ENCODE data around the gene TYW3.

TYW3 gene, protein sequence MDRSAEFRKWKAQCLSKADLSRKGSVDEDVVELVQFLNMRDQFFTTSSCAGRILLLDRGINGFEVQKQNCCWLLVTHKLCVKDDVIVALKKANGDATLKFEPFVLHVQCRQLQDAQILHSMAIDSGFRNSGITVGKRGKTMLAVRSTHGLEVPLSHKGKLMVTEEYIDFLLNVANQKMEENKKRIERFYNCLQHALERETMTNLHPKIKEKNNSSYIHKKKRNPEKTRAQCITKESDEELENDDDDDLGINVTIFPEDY

DNA sequence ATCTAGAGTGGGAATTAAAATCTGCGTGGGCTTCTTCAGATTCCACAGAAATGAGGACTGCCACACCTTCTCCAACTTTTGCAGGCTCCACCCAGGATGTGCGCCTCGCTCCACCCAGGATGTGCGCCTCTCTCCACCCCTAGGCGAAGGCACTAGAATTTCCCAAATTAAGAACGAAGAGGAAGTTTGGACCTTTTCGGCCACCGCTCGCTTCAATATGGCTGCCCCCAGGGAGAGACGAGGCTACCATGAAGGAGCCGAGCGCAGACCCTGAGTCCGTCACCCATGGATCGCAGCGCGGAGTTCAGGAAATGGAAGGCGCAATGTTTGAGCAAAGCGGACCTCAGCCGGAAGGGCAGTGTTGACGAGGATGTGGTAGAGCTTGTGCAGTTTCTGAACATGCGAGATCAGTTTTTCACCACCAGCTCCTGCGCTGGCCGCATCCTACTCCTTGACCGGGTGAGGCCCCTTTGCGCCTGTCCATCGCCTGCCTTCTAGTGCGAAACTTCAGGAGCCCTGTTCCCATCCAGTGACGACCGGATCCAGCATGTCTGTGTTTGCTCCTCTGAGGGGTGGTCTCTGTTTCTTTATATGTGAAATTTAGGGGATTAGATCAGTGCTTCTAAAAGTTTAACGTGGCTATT is at the start of gene TYW3, which contains the start of gene CRYZ:
Gene TYW3, plus strand, starts transcription at position 193 of the 644 bp plus-strand sequence. Its CDS starts 93 bp downstream, at position 286.
Gene CRYZ, minus strand, starts transcription at position 91 of the 644 bp plus-strand sequence. CDS start 8,229 bp downstream, outside the sequence.
- DNase-seq (ENCODE audit: low read depth): peak; percentile 94

DNA sequence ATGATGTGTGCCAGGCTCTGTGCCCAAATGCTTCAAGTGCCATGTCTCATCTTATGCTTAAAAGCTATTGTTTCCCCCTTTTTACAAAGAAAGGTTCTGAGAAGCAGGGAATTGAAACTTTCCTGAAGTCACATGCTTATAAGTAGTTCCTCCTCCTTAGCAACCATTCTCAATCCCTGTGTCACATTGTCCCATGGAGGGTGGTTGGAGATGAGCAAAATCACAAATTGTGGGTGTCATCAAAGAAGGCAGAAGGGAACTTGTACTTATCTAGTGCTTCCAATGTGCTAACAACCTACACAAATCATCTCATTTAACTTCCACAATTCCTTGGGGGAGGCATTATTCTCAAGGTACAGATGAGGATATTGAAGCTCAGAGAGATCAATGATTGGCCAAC is 49.3 kb upstream of the TYW3 start:
- DNase-seq (ENCODE audit: low read depth): no peak

GRCh38 chr1:74684301-74684700 is 48.7 kb upstream of the TYW3 start:
- DNase-seq (ENCODE audit: low read depth): no peak

GRCh38 chr1:74686928-74687327 is 46.0 kb upstream of the TYW3 start:
- no peak for DNase-seq (ENCODE audit: low read depth)

DNA sequence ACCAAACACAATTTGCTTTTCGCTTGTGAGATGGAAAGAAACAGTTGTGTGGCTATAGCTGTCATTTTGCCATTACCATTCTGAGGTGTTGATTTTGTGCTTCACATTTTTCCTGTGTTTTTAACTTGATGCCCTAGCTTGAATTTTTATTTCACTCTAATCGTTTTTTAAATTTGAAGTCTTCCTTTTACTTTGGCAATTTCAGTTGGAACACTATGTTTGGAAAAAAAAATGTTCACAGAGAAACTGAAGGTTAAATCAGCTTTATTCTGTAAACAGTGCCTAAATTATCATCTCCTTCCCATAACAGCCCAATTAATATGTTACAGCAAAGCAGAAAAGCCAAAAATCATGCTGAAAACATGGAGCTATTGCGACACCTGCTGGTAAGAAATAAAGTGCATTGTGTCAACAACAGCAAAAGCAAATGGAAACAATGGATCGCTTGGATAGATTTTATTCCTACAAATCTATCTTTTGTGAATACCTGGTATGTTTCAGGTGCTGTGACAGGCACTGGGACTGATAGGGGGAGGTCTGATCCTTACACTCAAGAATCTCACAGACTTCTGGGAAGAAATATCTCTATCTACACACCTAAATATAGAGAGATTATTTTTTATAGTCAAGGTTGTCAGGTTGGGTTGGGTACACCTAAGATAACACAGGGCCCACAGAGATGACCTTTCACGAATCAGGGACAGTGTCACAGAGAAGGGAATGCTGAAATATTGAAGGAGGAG is 43.2 kb upstream of the TYW3 start:
- DNase-seq (ENCODE audit: low read depth): peak; percentile 64

- DNase-seq (ENCODE audit: low read depth): no peak
Observed at GRCh38 chr1:74690364-74690696, 42.6 kb upstream of the TYW3 start.

DNA sequence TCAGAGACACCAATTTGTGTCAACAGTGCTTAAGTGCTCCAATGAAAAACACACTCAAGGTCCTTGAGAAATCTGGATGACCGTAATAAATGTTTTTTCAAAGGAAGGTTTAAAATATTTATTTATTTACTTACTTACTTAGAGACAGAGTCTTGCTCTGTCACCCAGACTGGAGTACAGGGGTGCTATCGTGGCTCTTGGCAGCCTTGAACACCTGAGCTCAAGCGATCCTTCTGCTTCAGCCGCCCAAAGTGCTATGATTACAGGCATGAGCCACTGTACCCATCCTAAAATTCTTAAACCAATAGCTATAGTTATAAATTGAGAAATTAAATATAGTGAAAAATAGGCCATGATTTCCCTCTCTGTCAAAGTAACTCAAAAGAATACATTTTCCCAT is 42.0 kb upstream of the TYW3 start:
- no peak for DNase-seq (ENCODE audit: low read depth)

- peak; percentile 10 for DNase-seq (ENCODE audit: low read depth)
Observed at GRCh38 chr1:74693473-74693872, 39.5 kb upstream of the TYW3 start.

GRCh38 chr1:74697832-74698231 is 35.1 kb upstream of the TYW3 start:
- DNase-seq (ENCODE audit: low read depth): no peak

DNA sequence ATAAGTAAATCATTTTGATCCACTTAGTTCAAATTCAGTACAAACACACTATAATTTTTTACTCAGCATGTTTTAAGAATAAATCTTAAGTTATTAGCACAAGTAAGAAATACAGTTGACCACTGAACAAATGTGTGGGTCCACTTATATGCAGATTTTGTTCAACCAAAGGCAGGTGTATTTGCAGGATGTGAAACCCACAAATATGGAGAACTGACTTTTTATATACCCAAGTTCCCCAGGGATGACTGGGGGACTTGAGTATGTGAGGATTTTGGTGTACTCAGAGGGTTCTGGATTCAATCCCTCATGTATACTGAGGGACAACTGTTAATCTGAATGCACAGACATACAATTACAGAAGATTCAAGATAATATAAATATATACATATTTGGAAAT is 33.6 kb upstream of the TYW3 start:
- DNase-seq (ENCODE audit: low read depth): no peak

GRCh38 chr1:74703386-74704182 is 29.4 kb upstream of the TYW3 start:
- DNase-seq (ENCODE audit: low read depth): no peak

DNA sequence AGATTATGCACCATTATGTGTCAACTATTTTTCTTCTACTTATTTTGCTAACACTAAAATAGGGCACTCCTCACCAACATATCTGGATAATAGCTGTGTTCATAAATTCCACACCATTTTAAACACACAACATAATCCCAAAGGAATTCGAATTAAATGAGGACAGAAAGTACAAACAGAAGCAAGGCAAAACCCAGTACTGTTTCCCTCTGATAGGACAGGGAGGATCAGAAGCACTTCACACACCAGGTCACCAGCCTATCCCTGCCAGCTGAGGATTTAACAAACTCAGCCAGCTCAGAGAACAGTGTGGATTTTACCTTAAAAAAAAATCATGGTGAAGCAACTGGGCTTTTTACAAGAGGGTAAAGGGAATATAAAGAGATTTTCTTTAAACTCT is 20.1 kb upstream of the TYW3 start:
- no peak for DNase-seq (ENCODE audit: low read depth)

- no peak for DNase-seq (ENCODE audit: low read depth)
Observed at GRCh38 chr1:74713849-74714248, 19.1 kb upstream of the TYW3 start.

GRCh38 chr1:74714429-74715235 is 18.3 kb upstream of the TYW3 start:
- no peak for DNase-seq (ENCODE audit: low read depth)

DNA sequence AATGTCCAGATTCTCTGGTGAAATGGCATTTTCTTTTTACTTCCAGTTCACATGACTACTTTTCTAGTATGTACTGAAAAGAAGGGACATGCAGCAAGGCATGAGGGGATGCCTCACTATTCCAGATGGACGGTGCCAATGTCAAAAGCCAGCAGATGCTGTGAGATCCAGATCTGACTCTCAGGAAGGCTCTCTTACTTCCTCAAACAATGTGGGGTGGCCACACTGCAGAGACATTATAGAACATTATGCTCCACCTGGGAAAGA is 17.8 kb upstream of the TYW3 start:
- DNase-seq (ENCODE audit: low read depth): no peak

GRCh38 chr1:74715806-74716205 is 17.1 kb upstream of the TYW3 start:
- no peak for DNase-seq (ENCODE audit: low read depth)

- DNase-seq (ENCODE audit: low read depth): no peak
Observed at GRCh38 chr1:74716822-74717221, 16.1 kb upstream of the TYW3 start.

GRCh38 chr1:74717626-74718025 is 15.3 kb upstream of the TYW3 start:
- DNase-seq (ENCODE audit: low read depth): no peak

DNA sequence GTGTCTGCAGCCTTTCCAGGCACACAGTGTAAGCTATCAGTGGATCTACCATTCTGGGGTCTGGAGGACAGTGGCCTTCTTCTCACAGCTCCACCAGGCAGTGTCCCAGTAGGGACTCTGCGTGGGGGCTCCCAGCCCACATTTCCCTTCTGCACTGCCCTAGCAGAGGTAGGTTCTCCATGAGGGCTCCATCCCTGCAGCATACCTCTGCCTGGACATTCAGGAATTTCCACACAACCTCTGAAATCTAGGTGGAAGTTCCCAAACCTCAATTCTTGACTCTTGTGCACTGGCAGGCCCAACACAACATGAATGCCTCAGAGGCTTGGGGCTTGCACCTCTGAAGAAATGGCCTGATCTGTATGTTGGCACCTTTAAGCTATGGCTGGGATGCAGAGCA is 6.9 kb upstream of the TYW3 start:
- no peak for DNase-seq (ENCODE audit: low read depth)

DNA sequence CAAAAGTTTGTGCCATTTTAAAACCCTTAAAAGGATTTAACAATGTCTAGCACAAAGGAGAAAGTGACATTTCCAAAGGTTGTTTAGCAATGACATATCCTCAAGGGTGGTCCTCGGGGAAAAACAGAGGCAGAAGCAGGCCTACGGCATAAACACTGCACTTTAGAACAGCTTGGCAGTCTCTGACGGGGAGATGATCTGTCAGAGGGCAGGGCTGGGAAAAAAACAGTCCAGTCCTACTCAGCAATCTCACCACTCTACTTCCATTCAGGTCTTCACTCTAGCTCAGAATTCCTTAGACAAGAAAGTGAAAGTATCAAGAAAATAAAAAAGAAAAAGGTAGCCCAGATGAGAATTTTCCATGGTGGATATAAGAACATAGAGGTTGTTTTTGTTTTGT is 4.2 kb upstream of the TYW3 start:
- DNase-seq (ENCODE audit: low read depth): no peak

- DNase-seq (ENCODE audit: low read depth): peak; percentile 80
Observed at GRCh38 chr1:74729741-74730478, 3.0 kb upstream of the TYW3 start.

Measured in ELR (cell line).